OCI-LY3 (cell line): ENCODE measurements around the gene SOD1.

Experiments
- EZH2phosphoT487 ChIP-seq: fragments of 200-600 bp; shearing (Covaris generic); IDR thresholded peaks from 2 replicates; pipeline ENCODE4 v1.6.1; 2018; ENCODE audit warnings: antibody characterized with exemption, mixed run types, low read depth
- TF ChIP-seq, protein P1 (sequence below): fragments of 200-600, 300-600 bp; sonication (generic); IDR thresholded peaks from 2 replicates; pipeline ENCODE4 v1.5.1; 2014; ENCODE audit warnings: antibody characterized with exemption, low read length, low read depth

DNA sequence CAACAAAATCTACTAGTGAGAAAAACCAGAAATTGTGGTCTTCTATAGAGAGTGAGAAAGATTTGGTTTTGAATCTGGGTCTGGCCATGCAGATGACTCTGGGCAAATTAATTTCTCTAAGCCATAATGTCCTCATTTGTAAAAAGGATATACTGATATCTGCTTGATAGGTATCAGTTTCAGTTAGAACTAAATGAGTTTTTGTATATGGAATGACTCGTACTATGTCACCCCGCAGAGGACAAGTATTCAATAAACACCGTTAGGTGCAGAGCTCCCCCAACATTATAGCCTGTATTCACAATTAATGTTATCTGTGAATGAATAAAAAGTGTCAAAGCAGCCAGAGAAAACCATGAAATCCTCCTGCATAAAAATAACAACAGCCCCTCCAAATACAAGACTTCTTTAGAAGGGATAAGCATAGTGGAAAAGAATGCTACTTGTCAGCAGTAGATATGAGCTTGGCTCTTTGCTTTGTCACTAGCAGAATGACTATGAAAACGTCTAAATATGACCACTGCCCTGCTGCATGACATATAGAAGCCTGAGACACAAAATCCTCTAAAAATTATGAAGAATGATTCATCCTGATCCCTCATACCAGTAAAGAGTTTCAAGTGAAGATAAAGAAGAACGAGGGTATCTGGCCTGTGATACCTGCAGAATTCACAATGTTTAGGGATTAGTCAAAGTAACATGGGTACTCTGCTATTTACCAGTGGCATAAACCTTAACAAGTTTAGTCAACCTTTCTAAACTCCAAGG, 54.7 kb downstream of the SOD1 start:
- TF ChIP-seq, protein P1, sequence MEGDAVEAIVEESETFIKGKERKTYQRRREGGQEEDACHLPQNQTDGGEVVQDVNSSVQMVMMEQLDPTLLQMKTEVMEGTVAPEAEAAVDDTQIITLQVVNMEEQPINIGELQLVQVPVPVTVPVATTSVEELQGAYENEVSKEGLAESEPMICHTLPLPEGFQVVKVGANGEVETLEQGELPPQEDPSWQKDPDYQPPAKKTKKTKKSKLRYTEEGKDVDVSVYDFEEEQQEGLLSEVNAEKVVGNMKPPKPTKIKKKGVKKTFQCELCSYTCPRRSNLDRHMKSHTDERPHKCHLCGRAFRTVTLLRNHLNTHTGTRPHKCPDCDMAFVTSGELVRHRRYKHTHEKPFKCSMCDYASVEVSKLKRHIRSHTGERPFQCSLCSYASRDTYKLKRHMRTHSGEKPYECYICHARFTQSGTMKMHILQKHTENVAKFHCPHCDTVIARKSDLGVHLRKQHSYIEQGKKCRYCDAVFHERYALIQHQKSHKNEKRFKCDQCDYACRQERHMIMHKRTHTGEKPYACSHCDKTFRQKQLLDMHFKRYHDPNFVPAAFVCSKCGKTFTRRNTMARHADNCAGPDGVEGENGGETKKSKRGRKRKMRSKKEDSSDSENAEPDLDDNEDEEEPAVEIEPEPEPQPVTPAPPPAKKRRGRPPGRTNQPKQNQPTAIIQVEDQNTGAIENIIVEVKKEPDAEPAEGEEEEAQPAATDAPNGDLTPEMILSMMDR = no peak
- no peak for TF ChIP-seq EZH2phosphoT487
